Lung (tissue), 12 donors: ENCODE data around the gene HSPA1B. TPM values are rescaled to one million over a fixed set of nuclear protein-coding genes. Genes with fewer than 3 reads are reported as not detected.
A peak's percentile ranks its signal among the peaks of the same experiment; 100 is the strongest.
"Not testable (repeated sequence)": the region's sequence is repeated elsewhere in the genome, so short reads cannot be mapped to it uniquely, and the experiment has no call there.

Source experiments
- ATAC-seq: fragments of 200-7000 bp; cut with Tn5 transposase; one replicate; pipeline ENCODE4 v1.9.1; 2020; ENCODE audit warnings: moderate number of reproducible peaks; ENCODE audit not compliant: insufficient read depth, low FRiP score
- DNase-seq, 3 donors: peaks; one replicate each; pipeline ENCODE4 v3.0.0-alpha.2; 2013 to 2017
- H3K27ac ChIP-seq, 2 donors: one replicate each; pipeline ENCODE4 v1.5.1; 2013; ENCODE audit warnings: mild to moderate bottlenecking in 2 of 2, moderate library complexity in 2 of 2, control low read depth in 1 of 2, inconsistent platforms in 1 of 2, low read depth in 1 of 2, low read length in 1 of 2
- H3K27me3 ChIP-seq, 3 donors: one replicate each; pipeline ENCODE4 v1.5.1; 2013; ENCODE audit warnings: low read length in 2 of 3; ENCODE audit not compliant: control insufficient read depth in 3 of 3, insufficient read depth in 3 of 3
- H3K36me3 ChIP-seq, 4 donors: one replicate each; pipeline ENCODE4 v1.5.1; 2013; ENCODE audit warnings: low read length in 4 of 4, mild to moderate bottlenecking in 1 of 4, moderate library complexity in 1 of 4; ENCODE audit not compliant: control insufficient read depth in 4 of 4, insufficient read depth in 4 of 4
- H3K4me1 ChIP-seq, 5 donors: one replicate each; pipeline ENCODE4 v1.5.1; 2013; ENCODE audit warnings: low read length in 5 of 5, mild to moderate bottlenecking in 2 of 5, moderate library complexity in 1 of 5; ENCODE audit not compliant: control insufficient read depth in 5 of 5, insufficient read depth in 5 of 5
- H3K4me3 ChIP-seq: one replicate; pipeline ENCODE4 v1.5.1; 2013; ENCODE audit warnings: mild to moderate bottlenecking, control low read depth, moderate library complexity
- H3K9ac ChIP-seq, 2 donors: one replicate each; pipeline ENCODE4 v1.5.1; 2013; ENCODE audit warnings: low read length in 2 of 2, control low read depth in 1 of 2; ENCODE audit not compliant: insufficient read depth in 1 of 2
- H3K9me3 ChIP-seq, 4 donors: one replicate each; pipeline ENCODE4 v1.5.1; 2013; ENCODE audit warnings: low read length in 3 of 4, mild to moderate bottlenecking in 1 of 4, moderate library complexity in 1 of 4; ENCODE audit not compliant: control insufficient read depth in 4 of 4, insufficient read depth in 3 of 4
- WGBS, 2 donors: extraction: QIAGEN DNeasy Blood & Tissue Kit; methylation state at CpG; one replicate each; pipeline ENCODE4 v1.1.7; 2013; 5-methylcytosine and 5-hydroxymethylcytosine counted together
- polyA plus RNA-seq, 2 donors: library from polyadenylated mRNA; stranded (reverse); fragments of 200-250 nt; gene quantifications; one replicate each; pipeline ENCODE4 v1.2.1, GENCODE V29; 2013
- total RNA-seq, 2 donors: library from RNA; depleted of rRNA in 1 of 2; stranded (reverse); fragments of >200 nt in 1 of 2; gene quantifications; one replicate each; pipeline ENCODE4 v1.2.1, GENCODE V29; 2014 to 2021
- TF ChIP-seq, protein P1 (sequence below): IDR thresholded peaks from 2 replicates; pipeline ENCODE4 v1.5.1; 2012; ENCODE audit warnings: mild to moderate bottlenecking; ENCODE audit errors: control extremely low read depth, extremely low read depth
- donor health status: control.
- donor health status: control.
- donor health status: Bipolar disorder and iron deficiency.
- donor health status: healthy.
- donor health status: DM: yes; HTN: yes; CAD: no.

Gene HSPA1B
- total and polyA plus RNA-seq, 4 donors, result 33.2 to 1,377 (median 99.4) TPM

DNA sequence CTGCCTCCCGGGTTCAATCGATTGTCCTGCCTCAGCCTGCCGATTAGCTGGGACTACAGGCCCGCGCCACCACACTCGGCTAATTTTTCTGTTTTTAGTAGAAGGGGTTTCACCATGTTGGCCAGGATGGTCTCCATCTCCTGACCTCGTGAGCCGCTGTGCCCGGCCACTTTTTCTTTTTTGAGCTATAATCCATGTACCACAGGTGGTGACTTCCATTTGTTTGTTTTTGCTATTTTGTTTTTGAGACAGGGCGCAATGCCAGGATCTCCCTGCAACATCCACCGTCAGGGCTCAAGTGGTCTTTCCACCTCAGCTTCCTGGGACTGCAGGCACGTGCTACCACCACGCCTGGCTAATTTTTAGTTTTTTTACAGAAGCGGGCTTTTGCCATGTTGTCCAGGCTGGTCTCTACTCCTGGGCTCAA, 8.5 kb downstream of the HSPA1B start:
- TF ChIP-seq, protein P1, sequence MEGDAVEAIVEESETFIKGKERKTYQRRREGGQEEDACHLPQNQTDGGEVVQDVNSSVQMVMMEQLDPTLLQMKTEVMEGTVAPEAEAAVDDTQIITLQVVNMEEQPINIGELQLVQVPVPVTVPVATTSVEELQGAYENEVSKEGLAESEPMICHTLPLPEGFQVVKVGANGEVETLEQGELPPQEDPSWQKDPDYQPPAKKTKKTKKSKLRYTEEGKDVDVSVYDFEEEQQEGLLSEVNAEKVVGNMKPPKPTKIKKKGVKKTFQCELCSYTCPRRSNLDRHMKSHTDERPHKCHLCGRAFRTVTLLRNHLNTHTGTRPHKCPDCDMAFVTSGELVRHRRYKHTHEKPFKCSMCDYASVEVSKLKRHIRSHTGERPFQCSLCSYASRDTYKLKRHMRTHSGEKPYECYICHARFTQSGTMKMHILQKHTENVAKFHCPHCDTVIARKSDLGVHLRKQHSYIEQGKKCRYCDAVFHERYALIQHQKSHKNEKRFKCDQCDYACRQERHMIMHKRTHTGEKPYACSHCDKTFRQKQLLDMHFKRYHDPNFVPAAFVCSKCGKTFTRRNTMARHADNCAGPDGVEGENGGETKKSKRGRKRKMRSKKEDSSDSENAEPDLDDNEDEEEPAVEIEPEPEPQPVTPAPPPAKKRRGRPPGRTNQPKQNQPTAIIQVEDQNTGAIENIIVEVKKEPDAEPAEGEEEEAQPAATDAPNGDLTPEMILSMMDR, result no peak

DNA sequence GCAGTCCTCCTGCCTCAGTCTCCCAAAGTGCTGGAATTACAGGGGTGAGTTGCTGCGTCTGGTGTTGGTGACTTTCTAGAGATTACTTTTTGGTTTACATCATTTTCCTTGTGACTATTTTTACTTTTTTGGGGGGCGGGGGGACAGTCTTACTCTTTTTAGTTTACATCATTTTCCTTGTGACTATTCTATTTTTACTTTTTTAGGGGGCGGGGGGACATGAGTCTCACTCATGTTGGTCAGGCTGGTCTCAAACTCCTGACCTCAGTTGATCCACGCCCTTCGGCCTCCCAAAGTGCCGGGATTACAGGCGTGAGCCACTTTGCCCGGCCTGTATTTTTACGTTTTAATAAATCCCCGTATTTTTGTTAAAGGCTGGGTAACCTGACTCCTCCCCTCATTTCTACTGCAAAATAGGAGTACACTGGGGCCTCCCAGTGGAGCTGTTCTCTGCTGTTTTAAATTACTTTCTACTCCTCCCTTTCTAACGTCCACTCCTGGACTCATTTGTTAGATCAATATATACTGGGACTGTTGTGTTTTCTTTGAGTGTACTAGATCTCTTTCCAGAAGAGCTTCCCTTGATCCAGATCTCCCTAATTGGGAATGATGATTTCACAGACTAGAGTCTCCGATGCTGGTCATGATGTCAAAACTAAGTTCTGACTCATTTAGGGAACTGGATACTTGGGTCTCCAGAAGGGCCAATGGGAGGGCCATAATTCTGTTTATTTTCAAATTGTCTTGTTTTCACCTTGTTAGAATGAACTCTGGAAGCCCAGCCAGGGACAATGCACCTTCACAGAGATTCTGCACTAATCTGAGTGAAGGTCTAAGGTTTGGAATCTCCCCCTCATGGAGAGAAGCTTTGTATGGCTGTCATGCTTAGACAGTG, 9.2 kb downstream of the HSPA1B start:
- Histone ChIP-seq H3K4me1 (peaks cover 7 to 24% (median 11%) of the 10 kb centered on the region in 5 donors), H3K27ac (peak overlapping the region; percentile 62 to 65), H3K27me3 (no peaks in the 10 kb centered on the region), H3K9ac (peak overlapping the region; percentile 8 to 87), H3K4me3 (peak overlapping the region; percentile 24), H3K36me3 (peaks cover 16 to 39% (median 32%) of the 10 kb centered on the region in 4 donors), H3K9me3 (no peaks in the 10 kb centered on the region)
- DNase-seq, result no peak
- WGBS, 2 donors, result 25 to 27% methylated on average over 12 of the region's 12 CpGs
- TF ChIP-seq, protein P1, result no peak
- ATAC-seq, result no peak

More for the DNA sequence above, 8.5 kb downstream of the HSPA1B start:
- peaks cover 16 to 39% (median 31%) of the 10 kb centered on the region in 4 donors for H3K36me3 ChIP-seq
- peaks cover 7 to 28% (median 13%) of the 10 kb centered on the region in 5 donors for H3K4me1 ChIP-seq
- WGBS, 2 donors, result 12 to 17% methylated on average over 14 of the region's 14 CpGs
- ATAC-seq (no peak), DNase-seq (peak in 1 of 3 donors; percentile 37)
- H3K27ac ChIP-seq, result peak overlapping the region; percentile 62 to 65
- H3K4me3 ChIP-seq, result peak overlapping the region; percentile 8
- no peaks in the 10 kb centered on the region for H3K9me3 ChIP-seq
- peak overlapping the region; percentile 8 to 87 for H3K9ac ChIP-seq
- no peaks in the 10 kb centered on the region for H3K27me3 ChIP-seq

DNA sequence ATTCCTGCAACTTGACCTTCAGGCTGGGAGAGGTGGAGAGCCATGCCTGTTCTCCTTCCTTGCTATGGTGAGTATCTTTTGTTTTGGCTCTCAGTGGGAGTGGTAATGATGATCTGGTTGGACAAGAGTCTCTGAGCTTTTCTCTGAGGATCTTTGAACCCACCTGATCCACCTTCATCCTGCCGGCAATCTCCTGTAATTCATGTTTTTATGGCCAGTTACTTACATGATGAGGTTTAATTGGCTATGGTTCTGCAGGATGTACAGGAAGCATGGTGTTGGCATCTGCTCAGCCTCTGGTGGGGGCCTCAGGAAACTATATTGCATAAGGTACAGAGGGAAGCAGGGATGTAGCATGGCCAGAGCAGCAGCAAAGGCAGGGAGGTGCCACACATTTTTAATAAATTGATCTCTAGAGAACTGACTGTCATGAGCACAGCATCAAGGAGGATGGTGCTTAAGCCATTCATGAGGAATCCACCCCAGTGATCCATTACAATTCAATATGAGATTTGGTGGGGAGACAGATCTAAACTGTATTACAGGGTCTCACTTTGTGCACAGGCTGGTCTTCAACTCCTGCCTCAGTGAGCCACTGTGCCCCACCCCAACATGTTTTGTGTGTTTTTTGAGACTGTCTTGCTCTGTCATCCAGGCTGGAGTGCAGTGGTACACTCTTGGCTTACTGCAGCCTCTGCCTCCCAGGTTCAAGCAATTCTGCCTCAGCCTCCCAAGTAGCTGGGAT, 10.0 kb downstream of the HSPA1B start:
- WGBS, 2 donors, result 4 to 29% methylated on average over 1 of the region's 1 CpG
- peaks cover 7 to 24% (median 11%) of the 10 kb centered on the region in 5 donors for H3K4me1 ChIP-seq
- no peaks in the 10 kb centered on the region for H3K27me3 ChIP-seq
- H3K36me3 ChIP-seq, result peaks cover 16 to 39% (median 32%) of the 10 kb centered on the region in 4 donors
- no peaks in the 10 kb centered on the region for H3K9me3 ChIP-seq
- no peak overlapping the region for H3K27ac ChIP-seq
- ATAC-seq, result no peak
- TF ChIP-seq, protein P1, result no peak
- DNase-seq, result no peak
- H3K9ac ChIP-seq, result peak overlapping the region in 1 of 2 donors; percentile 30
- peak overlapping the region; percentile 24 for H3K4me3 ChIP-seq

DNA sequence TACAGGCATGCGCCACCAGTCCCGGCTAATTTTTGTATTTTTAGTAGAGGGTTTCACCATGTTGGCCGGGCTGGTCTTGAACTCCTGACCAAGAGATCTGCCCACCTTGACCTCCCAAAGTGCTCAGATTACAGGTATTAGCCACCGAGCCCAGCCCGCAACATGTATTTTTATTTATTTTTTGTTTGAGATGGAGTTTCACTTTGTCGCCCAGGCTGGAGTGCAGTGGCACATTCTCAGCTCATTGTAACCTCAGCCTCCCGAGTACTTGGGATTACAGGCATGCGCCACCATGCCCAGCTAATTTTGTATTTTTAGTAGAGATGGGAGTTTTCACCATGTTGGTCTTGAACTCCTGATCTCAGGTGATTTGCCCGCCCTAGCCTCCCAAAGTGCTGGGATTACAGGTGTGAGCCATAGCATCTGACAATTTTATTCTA, 10.6 kb downstream of the HSPA1B start:
- not testable (repeated sequence) for DNase-seq, H3K27ac ChIP-seq, H3K9ac ChIP-seq, H3K27me3 ChIP-seq, ATAC-seq, H3K9me3 ChIP-seq, H3K4me3 ChIP-seq
- Histone ChIP-seq H3K36me3 (peaks cover 16 to 39% (median 32%) of the 10 kb centered on the region in 4 donors), H3K4me1 (peaks cover 7 to 24% (median 11%) of the 10 kb centered on the region in 5 donors)
- 83 to 87% methylated on average over 9 of the region's 9 CpGs for WGBS, 2 donors
